Breast epithelium (tissue), 3 donors: Measurements from ENCODE around the gene TICRR.

Source experiments
- CTCF ChIP-seq, 3 donors: fragments of 450-650 bp; IDR thresholded peaks; one replicate each; pipeline ENCODE4 v1.5.1; 2016 to 2017; ENCODE audit warnings: antibody characterized with exemption in 3 of 3, mild to moderate bottlenecking in 3 of 3, moderate library complexity in 3 of 3
- POLR2A ChIP-seq: fragments of 450-650 bp; IDR thresholded peaks from one replicate; pipeline ENCODE4 v1.6.1; 2016; ENCODE audit warnings: antibody characterized with exemption, mild to moderate bottlenecking, moderate library complexity
- POLR2AphosphoS5 ChIP-seq, 3 donors: sonication (generic); formaldehyde crosslinking; IDR thresholded peaks; one replicate each; pipeline ENCODE4 v1.6.1; 2017; ENCODE audit warnings: antibody characterized with exemption in 3 of 3

GRCh38 chr15:89641053-89641452, 65.8 kb downstream of the TICRR start:
- TF ChIP-seq POLR2AphosphoS5 (IDR thresholded peaks at IDR 0.05) = no peak
- TF ChIP-seq CTCF (IDR thresholded peaks at IDR 0.05) = no peak
- TF ChIP-seq POLR2A = no peak
